SK-N-SH (cell line): ENCODE measurements around the gene MMP23B.
"Not testable (repeated sequence)": the region's sequence is repeated elsewhere in the genome, so short reads cannot be mapped to it uniquely, and the experiment has no call there.

ENCODE experiments used
- CTCF ChIP-seq: fragments of 200-600 bp; sonication (generic); IDR thresholded peaks from 2 replicates; pipeline ENCODE4 v1.6.1; 2017; ENCODE audit warnings: antibody characterized with exemption, mild to moderate bottlenecking, moderate library complexity
- EP300 ChIP-seq, 2 experiments: IDR thresholded peaks; 2 replicates each; pipeline versions ENCODE4 v1.4.0 to v1.6.1; 2012; ENCODE audit warnings: borderline replicate concordance in 1 of 2, low read depth in 1 of 2, low read length in 1 of 2
- FOSL2 ChIP-seq: IDR thresholded peaks from 2 replicates; pipeline ENCODE4 v1.4.0; 2012; ENCODE audit warnings: low read depth, mild to moderate bottlenecking, moderate library complexity, borderline replicate concordance
- GABPA ChIP-seq: IDR thresholded peaks from 2 replicates; pipeline ENCODE4 v1.4.0; 2012; ENCODE audit warnings: low read depth, mild to moderate bottlenecking
- JUND ChIP-seq: IDR thresholded peaks from 2 replicates; pipeline ENCODE4 v1.4.0; 2012
- MXI1 ChIP-seq: IDR thresholded peaks from 2 replicates; pipeline ENCODE4 v1.6.1; 2012; ENCODE audit warnings: mild to moderate bottlenecking, low read depth, low read length, improper control_type of control experiment
- NFIC ChIP-seq: IDR thresholded peaks from 2 replicates; pipeline ENCODE4 v1.4.0; 2012; ENCODE audit warnings: borderline replicate concordance
- NRF1 ChIP-seq: IDR thresholded peaks from 2 replicates; pipeline ENCODE4 v1.6.1; 2012; ENCODE audit warnings: low read depth, mild to moderate bottlenecking, low read length
- POLR2AphosphoS5 ChIP-seq: IDR thresholded peaks from 2 replicates; pipeline ENCODE4 v1.6.1; 2012; ENCODE audit warnings: low read depth, low read length
- RCOR1 ChIP-seq: fragments of 150-350 bp; IDR thresholded peaks from 2 replicates; pipeline ENCODE4 v1.6.1; 2017; ENCODE audit warnings: antibody characterized with exemption, low read length
- REST ChIP-seq: IDR thresholded peaks from 2 replicates; pipeline ENCODE4 v1.6.1; 2012; ENCODE audit warnings: mild to moderate bottlenecking, low read depth, low read length, moderate library complexity
- TCF12 ChIP-seq: IDR thresholded peaks from 2 replicates; pipeline ENCODE4 v1.4.0; 2012

- TF ChIP-seq NFIC; CTCF; EP300 (IDR thresholded peaks at IDR 0.05; ENCODE audit: borderline replicate concordance in 1 of 2, low read depth in 1 of 2, low read length in 1 of 2); JUND; NRF1; TCF12; MXI1; POLR2AphosphoS5; REST; RCOR1; GABPA; FOSL2: not testable (repeated sequence)
These were observed 16.3 kb downstream of the MMP23B start for GRCh38 chr1:1648265-1648664.
